ENCODE measurements around the gene SRRM5.
"Not testable (repeated sequence)": the region's sequence is repeated elsewhere in the genome, so short reads cannot be mapped to it uniquely, and the experiment has no call there.

Gene SRRM5

DNA sequence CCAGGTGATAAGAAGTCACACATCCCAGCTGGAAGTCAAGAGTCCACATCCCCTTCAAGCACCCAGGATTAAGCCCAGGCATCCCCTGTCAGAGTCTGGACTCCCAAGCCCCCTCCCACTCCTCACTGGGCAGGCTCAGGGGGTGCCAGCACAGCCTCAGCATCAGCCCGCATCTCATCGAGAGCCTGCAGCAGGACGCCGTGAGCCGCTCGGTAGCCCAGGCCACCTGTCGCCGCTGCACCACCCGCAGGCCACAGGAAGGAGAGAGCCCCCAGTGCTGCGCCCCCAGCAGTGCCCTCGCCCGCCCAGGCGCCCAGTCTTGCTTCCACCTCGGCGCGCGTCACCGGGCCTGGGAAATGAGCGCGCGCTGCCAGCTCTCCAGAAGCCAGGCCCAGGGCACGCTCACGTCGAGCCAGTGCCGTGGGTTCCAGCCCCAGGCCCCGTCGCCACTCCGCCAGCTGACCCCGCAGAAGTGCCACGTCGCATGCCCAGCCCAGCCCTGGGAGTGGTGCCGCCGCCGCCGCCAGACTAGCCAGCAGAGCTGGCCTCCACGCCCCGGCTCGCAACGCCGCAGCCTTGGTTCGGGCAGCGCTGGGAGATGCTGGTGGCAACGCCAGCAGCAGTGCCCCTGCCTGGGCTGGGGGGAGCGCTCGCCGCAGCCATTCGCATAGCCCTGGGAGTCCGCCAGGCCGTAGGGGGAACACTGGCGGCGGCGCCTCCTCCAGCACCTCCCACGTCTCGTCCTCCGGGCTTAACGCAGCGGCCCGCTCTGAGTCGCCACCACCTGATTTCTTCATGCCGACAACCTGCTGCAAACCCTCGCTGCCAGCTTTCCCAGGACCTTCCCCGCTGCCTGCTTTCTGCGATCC is 19.8 kb upstream of the SRRM5 start:
- no peak for DNase-seq

DNA sequence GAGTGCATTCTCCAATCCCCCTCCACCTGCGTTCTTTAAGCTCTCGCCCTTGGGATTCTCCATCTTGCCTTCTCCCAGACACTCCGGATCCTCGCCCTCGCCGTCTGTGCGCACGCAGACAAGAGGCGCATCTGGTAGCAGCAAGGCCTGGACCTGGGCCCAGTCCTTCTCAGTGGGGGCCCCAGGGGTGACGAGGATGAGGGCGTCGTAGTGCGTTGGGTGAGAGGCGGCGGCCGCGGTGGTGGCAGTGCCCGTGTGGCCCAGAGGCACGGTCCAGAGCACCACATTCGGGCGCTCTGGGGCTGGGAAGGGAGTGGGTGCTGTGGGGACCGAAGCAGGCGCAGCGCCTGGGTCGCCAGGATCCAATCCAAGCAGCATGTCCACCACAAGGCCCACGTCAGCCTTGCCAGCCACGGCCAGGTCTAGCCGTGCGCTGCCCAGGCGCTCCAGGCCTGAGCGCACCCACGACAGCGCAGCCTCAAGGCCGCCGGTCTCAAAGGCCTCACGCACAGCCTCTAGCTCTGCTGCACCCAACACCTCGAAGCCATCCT is 19.0 kb upstream of the SRRM5 start:
- no peak for DNase-seq

DNA sequence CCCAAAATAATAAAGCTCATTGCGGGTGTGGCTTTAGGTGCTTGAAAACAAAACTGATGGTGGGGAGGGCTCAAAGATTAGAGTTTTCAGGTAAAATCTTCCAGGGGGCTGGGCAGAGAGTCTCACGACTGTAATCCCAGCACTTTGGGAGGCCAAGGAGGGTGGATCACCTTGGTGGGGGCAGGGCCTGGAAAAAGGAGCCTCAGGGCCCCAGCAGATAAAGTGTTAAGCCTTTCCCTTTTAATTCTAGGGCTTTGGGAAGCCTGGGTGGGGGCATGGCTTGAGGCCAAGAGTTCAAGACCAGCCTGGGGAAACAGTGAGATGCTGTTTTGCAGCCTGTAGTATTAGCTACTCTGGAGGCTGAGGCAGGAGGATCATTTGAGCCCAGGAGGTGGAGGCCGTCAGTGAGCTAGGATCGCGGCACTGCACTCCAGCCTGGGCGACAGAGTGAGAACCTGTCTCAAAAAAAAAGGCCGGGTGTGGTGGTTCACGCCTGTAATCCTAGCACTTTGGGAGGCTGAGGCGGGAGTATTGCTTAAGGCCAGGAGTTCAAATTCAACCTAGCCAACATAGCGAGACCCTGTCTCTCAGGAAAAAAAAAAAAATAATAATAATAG is 17.7 kb upstream of the SRRM5 start:
- no peak for DNase-seq

DNA sequence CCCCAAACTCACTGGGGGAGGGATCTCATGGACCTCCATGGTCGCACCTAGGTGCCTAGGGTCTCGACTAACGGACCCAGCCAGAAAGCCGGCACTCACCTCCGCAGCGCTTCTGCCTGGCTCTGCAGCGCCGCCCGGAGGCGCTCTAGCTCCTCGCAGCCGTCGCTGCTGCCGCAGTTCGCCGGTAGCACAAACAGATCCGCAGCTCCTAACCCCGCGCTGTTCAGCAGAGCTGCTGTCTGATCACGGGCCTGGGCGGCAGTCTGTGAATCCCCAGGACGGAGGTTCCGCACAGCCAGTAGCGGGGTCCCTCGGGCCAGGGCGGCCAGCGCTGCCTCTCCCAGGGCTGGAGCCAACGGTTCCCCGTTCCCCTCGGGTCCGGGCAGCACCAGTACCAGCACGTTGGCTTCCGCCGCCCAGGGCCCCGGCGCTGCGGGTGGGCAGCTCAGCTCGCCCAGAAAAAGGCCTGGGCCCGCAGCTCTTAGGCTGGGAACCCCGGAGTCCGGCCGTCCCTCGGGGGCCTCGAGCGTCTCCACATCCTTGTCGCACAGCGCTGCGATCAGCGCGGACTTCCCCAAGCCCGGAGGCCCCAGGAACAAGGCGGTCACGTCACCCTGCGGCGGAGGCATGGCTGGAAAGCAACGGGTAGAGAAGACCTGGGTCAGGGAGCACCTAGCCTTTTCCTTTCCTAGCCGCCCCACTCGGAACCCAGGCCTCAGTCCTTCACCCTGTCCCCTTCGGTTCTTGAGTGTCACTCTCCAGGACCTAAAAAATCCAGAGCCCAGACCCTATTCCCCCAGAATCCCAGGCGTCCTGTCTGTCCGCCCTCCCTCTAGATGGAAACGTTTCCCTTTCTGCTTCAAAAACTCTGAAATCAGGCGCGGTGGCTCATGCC is 16.9 kb upstream of the SRRM5 start:
- peak; percentile 58 to 65 for DNase-seq

DNA sequence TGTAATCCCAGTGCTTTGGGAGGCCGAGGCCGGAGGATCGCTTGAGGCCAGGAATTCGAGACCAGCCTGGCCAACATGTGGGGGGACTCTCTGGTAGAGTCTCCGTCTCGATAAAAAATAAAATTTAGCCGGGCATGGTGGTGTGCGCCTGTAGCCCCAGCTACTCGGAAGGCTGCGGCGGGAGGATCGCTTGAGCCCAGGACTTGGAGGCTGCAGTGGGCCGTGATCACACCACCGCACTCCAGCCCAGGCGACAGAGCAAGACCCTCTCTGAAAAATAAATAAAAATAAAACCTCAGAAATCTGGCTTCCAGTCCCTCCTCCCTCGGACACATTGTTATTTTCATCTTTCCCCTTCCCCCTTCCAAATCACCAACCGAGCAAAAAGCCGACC is 16.3 kb upstream of the SRRM5 start:
- no peak for DNase-seq

DNA sequence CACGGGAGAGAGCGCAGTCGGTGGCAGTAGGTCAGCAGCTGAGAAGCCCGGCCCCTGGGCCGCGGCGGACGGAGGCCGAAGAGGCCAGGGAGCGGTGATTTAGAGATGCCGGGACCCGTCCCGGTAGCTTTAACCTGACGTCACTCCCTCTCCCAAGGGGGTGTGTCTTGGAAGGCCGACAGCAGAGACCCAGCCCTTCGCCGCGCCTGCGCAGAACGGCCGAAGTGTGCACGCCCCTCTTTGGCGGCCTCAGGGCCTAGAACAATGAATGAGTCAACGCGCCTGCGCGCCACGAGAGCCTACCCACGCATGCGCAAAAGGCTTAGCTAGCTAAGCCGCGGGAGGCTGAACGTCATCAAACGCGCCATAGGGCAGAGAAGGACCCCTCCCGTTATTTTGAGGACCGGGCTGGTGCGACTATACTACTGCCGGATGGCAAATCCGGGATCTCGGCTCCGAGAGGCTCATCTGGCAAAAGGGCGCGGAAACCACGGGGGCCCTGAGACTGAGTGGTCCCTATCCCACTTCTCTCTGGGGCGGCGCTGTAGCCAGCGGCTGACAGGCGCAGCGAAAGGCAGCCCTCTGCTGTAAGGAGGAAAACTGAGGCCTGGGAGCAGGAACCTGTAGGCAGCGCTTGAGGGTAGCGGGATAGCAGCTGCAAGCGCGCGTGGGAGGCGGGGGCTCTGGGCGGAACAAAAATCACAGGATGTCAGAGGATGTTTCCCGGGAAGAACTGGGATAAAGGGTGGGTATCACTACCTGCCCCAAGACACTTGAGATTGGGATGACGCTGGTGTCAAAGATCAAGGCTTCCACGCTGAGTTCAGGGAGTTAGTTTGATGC is 15.7 kb upstream of the SRRM5 start, which contains the start of the genes IRGQ and ZNF576:
IRGQ (minus strand) TSS at position 136 of the 843 bp plus-strand sequence. CDS start 796 bp downstream, outside the sequence.
ZNF576 (plus strand) TSS at position 597 of the 843 bp plus-strand sequence. CDS start 514 bp downstream, outside the sequence.
- DNase-seq: peak; percentile 100

DNA sequence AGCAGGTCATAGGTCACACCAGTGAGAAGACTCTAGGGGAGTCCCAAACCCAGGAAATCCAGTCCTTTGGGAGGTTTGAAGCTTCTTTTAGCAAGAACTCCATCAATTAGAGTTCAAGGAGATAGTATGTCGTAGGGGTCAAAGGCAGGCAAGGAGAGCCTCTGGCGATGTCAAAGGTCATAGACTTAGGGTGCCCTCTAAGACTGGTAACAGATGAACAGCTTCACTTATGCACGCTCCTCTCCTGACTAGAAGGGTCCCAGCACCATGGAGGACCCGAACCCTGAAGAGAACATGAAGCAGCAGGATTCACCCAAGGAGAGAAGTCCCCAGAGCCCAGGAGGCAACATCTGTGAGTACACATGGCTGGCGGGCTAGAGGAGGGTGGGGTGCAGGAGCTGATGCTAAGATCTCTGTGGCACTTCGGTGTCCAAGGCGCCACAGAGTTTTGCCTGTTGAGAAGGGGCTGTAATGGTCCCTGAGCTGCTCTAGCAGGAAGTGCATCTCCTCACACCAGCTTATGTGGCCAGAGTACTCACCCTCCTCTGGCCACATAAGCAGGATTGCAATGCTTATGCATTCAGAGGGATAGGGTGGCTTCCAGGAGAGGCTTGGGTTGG is 14.9 kb upstream of the SRRM5 start:
- no peak for DNase-seq

DNA sequence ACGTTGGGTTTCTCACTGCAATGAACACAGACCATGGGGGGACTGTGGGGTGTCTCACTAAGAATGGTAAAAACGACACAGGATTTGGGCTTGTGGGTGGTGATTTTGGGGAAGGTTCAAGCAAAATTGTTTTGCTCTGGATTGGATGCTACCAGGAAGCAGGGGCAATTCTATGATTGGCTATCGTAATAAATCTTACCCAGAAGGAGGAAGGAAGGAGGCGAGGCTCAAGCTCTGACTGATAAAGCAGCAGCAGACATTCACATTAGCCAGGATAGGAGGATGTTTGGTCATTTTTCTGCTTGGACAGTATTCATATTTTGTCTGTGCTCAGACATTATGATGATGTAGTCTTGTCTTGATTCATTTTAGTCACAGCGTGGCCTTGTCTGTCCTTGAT is 14.0 kb upstream of the SRRM5 start:
- DNase-seq: no peak

GRCh38 chr19:43598445-43599240 is 13.2 kb upstream of the SRRM5 start:
- DNase-seq: no peak

- no peak for DNase-seq
These were observed 12.1 kb upstream of the SRRM5 start for GRCh38 chr19:43599635-43600295.

DNA sequence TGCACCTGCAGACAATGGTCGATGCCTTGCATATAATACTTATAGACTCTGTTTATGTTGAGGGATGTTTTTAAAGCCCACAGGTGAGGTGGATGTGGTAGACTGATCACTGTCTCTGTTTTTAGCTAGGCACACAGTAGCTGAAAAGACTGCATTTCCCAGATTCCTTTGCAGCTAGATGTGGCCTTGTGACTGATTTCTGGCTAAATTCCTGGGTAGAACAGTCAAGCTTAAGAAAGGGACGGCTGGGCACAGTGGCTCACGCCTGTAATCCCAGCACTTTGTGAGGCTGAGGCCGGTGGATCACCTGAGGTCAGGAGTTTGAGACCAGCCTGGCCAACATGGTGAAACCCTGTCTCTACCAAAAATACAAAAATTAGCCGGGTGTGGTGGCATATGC is 11.6 kb upstream of the SRRM5 start:
- not testable (repeated sequence) for DNase-seq

DNA sequence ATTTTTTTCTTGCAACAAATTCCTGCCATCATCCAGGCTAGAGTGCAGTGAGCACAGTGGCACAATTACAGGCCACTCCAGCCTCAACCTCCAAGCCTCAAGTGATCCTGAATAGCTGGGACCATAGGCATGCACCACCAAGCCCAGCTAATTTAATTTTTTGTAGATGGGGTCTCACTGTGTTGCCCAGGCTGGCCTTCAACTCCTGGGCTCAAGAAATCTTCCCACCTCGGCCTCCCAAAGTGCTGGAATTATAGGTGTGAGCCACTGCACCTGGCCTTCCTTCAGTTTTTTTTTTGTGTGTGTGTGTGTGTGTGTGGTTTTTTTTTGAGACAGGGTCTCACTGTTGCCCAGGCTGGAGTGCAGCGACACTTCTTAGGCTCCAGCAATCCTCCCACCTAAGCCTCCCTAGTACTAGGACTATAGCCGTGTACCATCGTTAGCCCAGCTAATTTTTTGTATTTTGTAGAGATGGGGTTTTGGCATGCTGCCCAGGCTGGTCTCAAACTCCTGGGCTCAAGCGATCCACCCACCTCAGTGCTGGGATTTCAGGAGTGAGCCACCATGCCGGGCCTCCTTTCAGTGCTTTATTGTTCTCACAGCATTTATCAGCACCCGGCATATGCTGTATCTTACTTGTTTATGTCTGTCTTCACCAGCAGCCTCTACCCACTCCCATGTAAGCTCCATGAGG is 5.9 kb upstream of the SRRM5 start:
- no peak for DNase-seq

- DNase-seq: no peak
These were observed 5.2 kb upstream of the SRRM5 start for GRCh38 chr19:43606569-43607229.

DNA sequence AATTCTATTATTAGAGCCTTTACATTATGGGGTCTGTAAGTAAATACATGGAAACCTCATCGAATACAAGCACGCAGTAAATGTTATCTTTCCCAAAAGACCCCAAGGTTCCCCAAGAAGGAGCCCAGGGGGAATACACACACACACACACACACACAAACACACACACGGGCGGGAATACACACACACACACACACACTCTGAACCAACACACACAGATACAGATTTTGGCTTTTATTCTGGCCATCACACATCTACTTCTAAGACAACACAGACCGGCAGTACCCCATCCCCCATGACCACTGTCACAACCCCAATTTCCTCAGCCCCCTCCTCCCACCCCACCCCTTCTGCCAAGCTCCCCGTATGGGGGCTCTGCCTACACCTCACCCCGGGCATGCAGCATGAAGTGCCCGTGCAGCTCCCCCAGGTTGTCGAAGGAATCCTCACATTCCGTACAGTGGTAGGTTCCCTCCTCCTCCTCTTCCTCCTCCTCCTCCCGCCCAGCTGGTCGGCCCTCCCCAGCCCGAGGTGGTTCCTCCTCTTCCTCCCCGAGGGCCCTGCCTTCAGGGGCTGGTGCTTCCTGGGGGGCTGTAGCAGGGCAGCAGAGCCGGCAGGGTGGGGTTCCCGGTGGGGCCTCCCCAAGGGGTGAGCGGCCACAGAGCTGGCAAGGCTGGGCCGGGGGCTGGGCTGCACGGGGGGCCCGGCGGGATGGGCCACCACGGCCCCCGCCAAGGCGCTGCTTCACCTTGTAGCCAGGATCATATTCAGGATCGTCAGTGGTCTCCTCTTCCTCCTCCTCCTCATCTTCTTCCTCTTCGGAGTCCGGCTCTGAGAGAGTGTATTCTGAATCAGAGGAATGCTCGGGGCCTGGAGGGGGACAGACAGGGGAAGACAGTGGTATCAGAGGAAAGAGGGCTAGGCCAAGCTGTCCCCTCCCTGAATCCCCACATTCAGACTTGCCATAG is 4.4 kb upstream of the SRRM5 start:
- no peak for DNase-seq

GRCh38 chr19:43609872-43610271 is 2.0 kb upstream of the SRRM5 start:
- DNase-seq: no peak

GRCh38 chr19:43610493-43610892 is 1.4 kb upstream of the SRRM5 start:
- no peak for DNase-seq

DNA sequence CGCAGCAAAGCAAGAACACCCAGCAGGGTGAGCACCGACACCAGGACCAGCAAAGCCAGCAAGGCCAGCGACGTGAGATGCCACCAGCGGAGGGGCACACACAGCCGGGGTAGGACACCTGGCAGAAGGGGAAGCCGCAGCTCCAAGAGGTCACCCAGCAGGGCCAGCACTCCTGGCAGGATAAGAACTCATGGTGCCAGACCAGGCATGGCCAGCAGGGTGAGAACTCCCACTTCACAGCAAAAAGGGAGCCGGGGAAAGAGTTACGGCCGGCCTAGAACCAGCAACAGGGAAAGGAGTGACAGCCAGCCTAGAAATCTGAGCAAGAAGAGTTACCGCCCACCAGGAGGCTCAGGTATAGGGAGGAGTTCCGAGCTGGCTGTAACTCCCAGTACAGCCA is 486 bp downstream of the SRRM5 start:
- DNase-seq: no peak

DNA sequence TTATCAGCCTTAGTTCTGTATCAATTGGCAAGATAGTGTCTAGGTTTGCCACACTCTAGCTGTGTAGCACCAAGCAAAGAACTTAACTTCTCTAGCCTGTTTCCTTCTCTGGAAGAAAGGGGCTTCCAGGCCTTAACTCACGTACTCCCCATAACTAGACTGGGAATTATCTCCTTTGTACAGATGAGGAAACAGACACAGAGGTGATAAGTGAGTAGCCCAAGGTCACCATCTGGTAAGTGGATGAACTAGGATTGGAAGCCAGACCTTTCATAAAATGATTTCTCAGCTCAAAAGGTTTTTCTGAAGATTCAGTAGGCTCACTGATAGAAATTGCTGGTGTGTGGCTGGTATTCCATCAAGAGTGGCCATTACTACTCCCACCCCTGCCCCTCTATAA is 4.4 kb downstream of the SRRM5 start:
- DNase-seq: no peak

All from activated CD4-positive, alpha-beta T cell treated with anti-CD3 and anti-CD28 coated beads, Interleukin-2, amount 50 U/mL, for 4 hours (primary cell).